ENCODE measurements around the gene FANCI.

The FANCI gene

DNA sequence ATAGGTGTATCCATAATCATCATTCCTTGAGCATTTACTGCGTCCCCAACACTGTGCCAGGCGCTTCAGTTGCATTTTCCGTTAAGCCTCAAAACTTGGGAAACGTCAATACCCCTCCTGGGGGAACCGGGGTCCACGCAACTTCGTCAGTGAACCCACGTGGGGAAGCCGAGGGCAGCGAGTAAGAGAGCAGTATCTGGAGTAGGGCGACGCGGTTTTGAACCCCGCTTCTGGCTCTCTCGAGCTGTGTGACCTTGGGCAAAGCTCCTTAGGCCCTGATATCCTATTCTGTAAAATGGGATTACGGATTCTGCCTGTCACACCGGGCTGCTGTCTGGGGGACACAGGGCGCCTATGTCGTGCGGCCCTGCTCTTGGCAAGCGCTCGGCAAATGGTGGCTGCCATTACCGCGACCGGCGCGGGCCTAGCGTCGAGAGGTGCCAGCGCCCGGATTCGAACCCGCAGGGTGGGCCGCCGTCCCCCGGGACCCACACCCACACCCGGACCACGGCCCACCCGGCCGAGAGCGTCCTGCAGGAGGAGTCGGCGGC is 90.3 kb downstream of the FANCI start:
- peak overlapping the region; percentile 87 for H3K4me3 ChIP-seq (ENCODE audit: low read depth, low read length)
- CTCF ChIA-PET = interaction anchor here (3.4 to 3.5 kb wide), 2 partner anchors 11 to 25 kb away, joined by 14 to 17 read pairs; no protein-coding TSS in a partner anchor
- POLR2A ChIA-PET = interaction anchor here (1.2 to 1.8 kb wide), 2 partner anchors 10 to 12 kb away, joined by 3 to 6 read pairs; no protein-coding TSS in a partner anchor
- no peak for TF ChIP-seq CTCF (IDR thresholded peaks at IDR 0.05; ENCODE audit: insufficient read depth, low read length, missing control alignments)
- no peak for DNase-seq (ENCODE audit: low read depth, low spot score)

DNA sequence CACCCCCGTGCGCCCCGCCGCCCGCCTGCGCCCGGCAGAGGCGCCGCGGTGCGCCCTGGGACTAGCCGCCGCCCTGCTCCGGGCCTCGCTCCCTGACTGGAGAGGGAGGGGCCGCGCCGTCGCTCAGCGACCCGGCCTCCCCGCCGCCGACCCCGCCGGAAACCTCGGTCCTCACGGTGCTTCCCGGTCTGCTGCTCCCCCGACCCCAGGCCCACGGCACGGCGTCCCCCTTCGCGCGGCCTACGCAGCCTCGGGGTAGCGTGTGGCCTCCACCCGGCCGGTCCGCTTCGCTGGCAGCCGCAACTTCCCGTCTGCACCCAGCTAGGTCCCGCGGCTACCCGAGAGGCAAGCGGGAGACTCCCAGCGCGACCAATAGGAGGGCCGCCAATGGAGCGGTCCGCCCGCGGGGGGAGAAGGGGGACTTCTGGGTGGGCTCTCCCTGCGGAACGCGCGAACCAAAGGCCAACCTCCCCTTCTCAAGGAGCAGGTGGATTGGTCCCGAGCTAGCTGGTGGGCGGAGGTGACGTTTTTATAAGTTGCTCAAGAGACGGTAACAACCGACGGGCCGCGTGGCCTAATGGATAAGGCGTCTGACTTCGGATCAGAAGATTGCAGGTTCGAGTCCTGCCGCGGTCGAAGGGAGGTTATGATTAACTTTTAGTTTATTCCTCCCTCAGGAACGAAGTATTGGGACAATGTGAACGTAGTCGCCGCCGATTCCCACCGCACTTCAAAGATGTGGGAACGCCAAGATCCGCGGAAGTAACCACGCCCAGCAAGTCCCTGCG is 90.9 kb downstream of the FANCI start, which contains the start of gene POLG:
TSS of gene POLG (minus strand) at position 315 of the 788 bp plus-strand sequence. CDS start 1,070 bp downstream, outside the sequence.
- peak within 1 kb of the TSS; percentile 87 for H3K4me3 ChIP-seq (ENCODE audit: low read depth, low read length)
- no peak for TF ChIP-seq CTCF (IDR thresholded peaks at IDR 0.05; ENCODE audit: insufficient read depth, low read length, missing control alignments)
- ChIA-PET CTCF (interaction anchor here (3.5 to 16.8 kb wide), 2 partner anchors 23 to 24 kb away, joined by 14 to 278 read pairs; no protein-coding TSS in a partner anchor), POLR2A (interaction anchor here (0.6 to 1.8 kb wide), 5 partner anchors 10 to 67 kb away, joined by 3 to 6 read pairs (median 3); no protein-coding TSS in a partner anchor)
- DNase-seq (ENCODE audit: low read depth, low spot score) = peak; percentile 97

GRCh38 chr15:89335298-89336041 is 91.7 kb downstream of the FANCI start:
- CTCF ChIA-PET = interaction anchor here (1.1 to 16.8 kb wide), 2 partner anchors 22 to 137 kb away, joined by 3 to 278 read pairs; no protein-coding TSS in a partner anchor
- DNase-seq (ENCODE audit: low read depth, low spot score) = no peak
- TF ChIP-seq CTCF (IDR thresholded peaks at IDR 0.05; ENCODE audit: insufficient read depth, low read length, missing control alignments) = no peak
- POLR2A ChIA-PET = interaction anchor here (0.6 to 1.8 kb wide), 5 partner anchors 11 to 66 kb away, joined by 3 to 6 read pairs (median 3); no protein-coding TSS in a partner anchor
- H3K4me3 ChIP-seq (ENCODE audit: low read depth, low read length) = peak overlapping the region; percentile 58

GRCh38 chr15:89338036-89338435 is 94.3 kb downstream of the FANCI start:
- DNase-seq (ENCODE audit: low read depth, low spot score) = no peak
- H3K4me3 ChIP-seq (ENCODE audit: low read depth, low read length) = no peak overlapping the region
- POLR2A ChIA-PET = interaction anchor here (0.6 kb wide), 1 partner anchor 11 kb away, joined by 3 read pairs; no protein-coding TSS in a partner anchor
- no peak for TF ChIP-seq CTCF (IDR thresholded peaks at IDR 0.05; ENCODE audit: insufficient read depth, low read length, missing control alignments)
- CTCF ChIA-PET = interaction anchor here (1.4 to 16.8 kb wide), 2 partner anchors 20 to 131 kb away, joined by 5 to 278 read pairs; no protein-coding TSS in a partner anchor

GRCh38 chr15:89340573-89340972 is 96.8 kb downstream of the FANCI start:
- ChIA-PET CTCF (interaction anchor here (0.5 to 16.8 kb wide), 2 partner anchors 17 to 447 kb away, joined by 3 to 278 read pairs; no protein-coding TSS in a partner anchor), POLR2A (no interaction called here)
- no peak overlapping the region for H3K4me3 ChIP-seq (ENCODE audit: low read depth, low read length)
- no peak for TF ChIP-seq CTCF (IDR thresholded peaks at IDR 0.05; ENCODE audit: insufficient read depth, low read length, missing control alignments)
- DNase-seq (ENCODE audit: low read depth, low spot score) = no peak

Measured in AG04449 (cell line).